Neural cell (in vitro differentiated cells): Measurements from ENCODE around the gene FOXK1.

Experiments used
- CTCF ChIP-seq: fragments of 450-650 bp; IDR thresholded peaks from 2 replicates; pipeline ENCODE4 v1.5.1; 2014; ENCODE audit warnings: antibody characterized with exemption, mild to moderate bottlenecking, moderate library complexity; ENCODE audit not compliant: poor library complexity, severe bottlenecking
- EP300 ChIP-seq: fragments of 450-650 bp; conservative IDR thresholded peaks from 2 replicates; pipeline ENCODE4 v1.6.1; 2014; ENCODE audit warnings: antibody characterized with exemption, mild to moderate bottlenecking, moderate library complexity; ENCODE audit not compliant: poor library complexity, severe bottlenecking
- EZH2 ChIP-seq: fragments of 200-600, 300-800 bp; shearing (Covaris generic), sonication (generic); IDR thresholded peaks from 2 replicates; pipeline ENCODE4 v1.6.1; 2014; ENCODE audit warnings: antibody characterized with exemption, low read length, borderline replicate concordance, mild to moderate bottlenecking; ENCODE audit not compliant: insufficient read depth, poor library complexity, severe bottlenecking
- MXI1 ChIP-seq: fragments of 450-650 bp; conservative IDR thresholded peaks from 2 replicates; pipeline ENCODE4 v1.6.1; 2014; ENCODE audit warnings: antibody characterized with exemption, mild to moderate bottlenecking; ENCODE audit not compliant: poor library complexity, severe bottlenecking
- POLR2AphosphoS5 ChIP-seq: IDR thresholded peaks from 2 replicates; pipeline ENCODE4 v1.6.1; 2012
- RAD21 ChIP-seq: fragments of 450-650 bp; conservative IDR thresholded peaks from 2 replicates; pipeline ENCODE4 v1.6.1; 2014; ENCODE audit warnings: antibody characterized with exemption, mild to moderate bottlenecking, moderate library complexity
- REST ChIP-seq: IDR thresholded peaks from 2 replicates; pipeline ENCODE4 v1.6.1; 2012; ENCODE audit warnings: borderline replicate concordance
- SMC3 ChIP-seq: fragments of 450-650 bp; conservative IDR thresholded peaks from 2 replicates; pipeline ENCODE4 v1.6.1; 2014; ENCODE audit warnings: antibody characterized with exemption, mild to moderate bottlenecking, moderate library complexity; ENCODE audit not compliant: poor library complexity
- TAF1 ChIP-seq: IDR thresholded peaks from 2 replicates; pipeline ENCODE4 v1.6.1; 2012; ENCODE audit warnings: low read depth

GRCh38 chr7:4690953-4691856 is 9.1 kb downstream of the FOXK1 start:
- TF ChIP-seq CTCF (no peak), POLR2AphosphoS5 (no peak), SMC3 (no peak), EZH2 (no peak), EP300 (no peak), REST (no peak), RAD21 (no peak), MXI1 (no peak), TAF1 (no peak)
